Stimulated activated memory B cell treated with anti-CD40 and anti-IgM and Interleukin-4, amounts not matched to agents 10 μg/mL and 1 μg/mL and 100 μg/mL, for 72 hours (primary cell): Measurements from ENCODE around the gene USP6NL.

Experiments
- ATAC-seq: fragments of 150-1000 bp; cut with Tn5 transposase; 2 replicates; pipeline ENCODE4 v1.10.0; 2021
- H3K27ac Mint-ChIP-seq: one replicate; pipeline ENCODE4 v1.8.0; 2022; ENCODE audit warnings: mild to moderate bottlenecking, mixed read lengths
- H3K27me3 Mint-ChIP-seq: one replicate; pipeline ENCODE4 v1.8.0; 2022; ENCODE audit warnings: mixed read lengths
- H3K36me3 Mint-ChIP-seq: one replicate; pipeline ENCODE4 v1.8.0; 2022; ENCODE audit warnings: mixed read lengths
- H3K4me1 Mint-ChIP-seq: one replicate; pipeline ENCODE4 v1.8.0; 2022; ENCODE audit warnings: mixed read lengths
- H3K4me3 Mint-ChIP-seq: one replicate; pipeline ENCODE4 v1.8.0; 2022; ENCODE audit warnings: mild to moderate bottlenecking, moderate library complexity, mixed read lengths
- H3K9me3 Mint-ChIP-seq: one replicate; pipeline ENCODE4 v1.8.0; 2022; ENCODE audit warnings: mixed read lengths

The USP6NL gene

GRCh38 chr10:11605807-11606408, 5.5 kb downstream of the USP6NL start:
- Mint-ChIP-seq H3K27ac (peak overlapping the region; percentile 97), H3K4me3 (peak overlapping the region; percentile 62), H3K4me1 (peaks cover 79% of the 10 kb centered on the region), H3K27me3 (no peaks in the 10 kb centered on the region), H3K9me3 (no peaks in the 10 kb centered on the region), H3K36me3 (no peaks in the 10 kb centered on the region)
- no peak for ATAC-seq

- H3K27ac Mint-ChIP-seq, result peak overlapping the region; percentile 97
- H3K36me3 Mint-ChIP-seq, result no peaks in the 10 kb centered on the region
- H3K4me1 Mint-ChIP-seq, result peaks cover 85% of the 10 kb centered on the region
- H3K9me3 Mint-ChIP-seq, result no peaks in the 10 kb centered on the region
- H3K27me3 Mint-ChIP-seq, result no peaks in the 10 kb centered on the region
- peak overlapping the region; percentile 62 for H3K4me3 Mint-ChIP-seq
- peak; percentile 42 for ATAC-seq
Observed at GRCh38 chr10:11604865-11605650, 6.4 kb downstream of the USP6NL start.

- H3K4me1 Mint-ChIP-seq, result peaks cover 84% of the 10 kb centered on the region
- H3K4me3 Mint-ChIP-seq, result no peak overlapping the region
- ATAC-seq, result no peak
- no peaks in the 10 kb centered on the region for H3K9me3 Mint-ChIP-seq
- no peaks in the 10 kb centered on the region for H3K27me3 Mint-ChIP-seq
- H3K36me3 Mint-ChIP-seq, result no peaks in the 10 kb centered on the region
- peak overlapping the region; percentile 91 for H3K27ac Mint-ChIP-seq
Observed at GRCh38 chr10:11603741-11604140, 7.7 kb downstream of the USP6NL start.

DNA sequence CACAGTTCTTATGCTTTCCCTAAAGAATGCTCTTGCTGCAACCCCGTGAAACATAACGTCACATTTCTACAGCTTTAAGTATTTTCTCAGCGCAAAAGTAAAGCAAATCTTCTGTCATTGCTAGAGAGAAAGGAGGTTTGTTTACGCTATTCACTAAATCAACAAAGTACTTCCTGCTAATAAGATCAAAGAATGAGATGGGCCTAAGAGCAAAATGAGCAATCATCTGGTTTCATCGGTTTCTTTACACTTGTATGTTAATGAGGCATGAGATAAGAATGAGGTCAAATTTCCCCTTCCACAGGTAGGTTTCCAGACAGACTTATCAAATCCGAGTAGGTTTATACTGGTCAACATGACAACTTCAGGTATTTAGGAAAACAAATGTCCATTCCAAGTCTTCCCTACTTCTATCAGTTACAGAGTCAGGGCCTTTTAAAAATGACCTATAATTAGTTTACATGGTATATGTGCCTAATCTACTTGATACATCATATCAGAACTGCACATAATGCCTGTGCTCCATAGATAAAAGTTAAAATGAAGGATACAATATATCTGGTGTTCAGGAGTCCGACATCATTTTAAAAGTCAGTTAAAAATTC, 8.4 kb downstream of the USP6NL start:
- Mint-ChIP-seq H3K4me3 (peak overlapping the region; percentile 50), H3K9me3 (no peaks in the 10 kb centered on the region), H3K27ac (peak overlapping the region; percentile 91), H3K36me3 (no peaks in the 10 kb centered on the region), H3K27me3 (no peaks in the 10 kb centered on the region), H3K4me1 (peaks cover 84% of the 10 kb centered on the region)
- peak; percentile 77 for ATAC-seq

DNA sequence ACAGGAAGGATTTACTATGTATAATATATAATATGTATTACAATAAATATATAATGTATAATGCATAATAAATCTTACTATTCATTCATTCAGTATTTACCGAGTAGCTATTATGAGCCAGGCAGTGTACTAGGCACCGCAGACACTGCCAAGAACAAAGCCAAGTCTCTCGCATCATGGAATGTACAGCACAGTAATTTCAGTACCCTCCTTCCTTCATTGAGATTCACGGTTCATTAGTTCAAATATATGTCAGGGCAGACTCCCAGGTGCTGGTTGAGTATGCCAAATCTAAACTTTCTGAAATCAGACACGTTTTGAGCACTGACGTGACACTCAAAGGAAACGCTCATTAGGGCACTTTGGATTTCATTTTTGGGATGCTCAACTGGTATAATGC, 9.1 kb downstream of the USP6NL start:
- Mint-ChIP-seq H3K4me3 (peak overlapping the region; percentile 50), H3K27ac (peak overlapping the region; percentile 91), H3K27me3 (no peaks in the 10 kb centered on the region), H3K9me3 (no peaks in the 10 kb centered on the region), H3K36me3 (no peaks in the 10 kb centered on the region), H3K4me1 (peaks cover 88% of the 10 kb centered on the region)
- ATAC-seq, result peak; percentile 80

DNA sequence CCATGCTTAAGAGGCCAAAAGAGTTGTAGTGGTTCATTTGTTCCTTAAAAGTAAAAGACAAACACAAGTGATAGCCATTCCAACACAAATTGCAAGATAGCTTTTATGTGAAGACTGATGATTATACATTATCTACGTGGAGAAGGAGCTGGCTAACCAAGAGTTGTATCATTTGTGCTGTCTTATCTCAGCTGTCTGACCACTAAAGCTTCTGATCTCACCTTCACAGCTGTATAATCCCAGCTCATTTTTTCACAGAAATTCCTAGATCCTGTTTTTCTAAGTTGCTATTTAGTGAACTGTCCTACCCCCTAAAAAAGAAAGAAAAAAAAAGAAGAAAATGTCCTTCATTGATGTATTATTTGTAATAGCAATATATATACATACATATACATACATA, 9.8 kb downstream of the USP6NL start:
- ATAC-seq, result no peak
- Mint-ChIP-seq H3K27ac (peak overlapping the region; percentile 91), H3K27me3 (no peaks in the 10 kb centered on the region)

DNA sequence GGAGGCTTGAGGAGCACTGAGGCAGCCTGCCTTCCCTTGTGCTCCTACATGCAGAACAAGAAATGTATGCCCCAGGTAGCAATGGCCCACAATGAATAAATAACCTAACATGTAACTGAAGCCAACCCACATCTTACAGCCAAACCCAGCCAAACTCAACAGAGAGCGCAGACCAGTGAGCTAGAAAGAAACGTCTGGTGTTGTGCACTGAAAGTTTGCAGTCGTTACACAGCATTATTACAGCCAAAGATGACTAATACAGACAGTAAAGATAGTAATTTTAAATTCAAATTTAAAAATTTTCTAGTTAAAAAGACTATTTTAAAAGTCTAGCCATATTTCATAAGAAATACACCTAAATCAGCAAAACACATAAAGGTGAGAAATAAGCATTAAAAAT, 11.2 kb downstream of the USP6NL start:
- peak overlapping the region; percentile 71 for H3K4me3 Mint-ChIP-seq
- no peaks in the 10 kb centered on the region for H3K9me3 Mint-ChIP-seq
- ATAC-seq, result no peak
- peak overlapping the region; percentile 91 for H3K27ac Mint-ChIP-seq
- H3K36me3 Mint-ChIP-seq, result peaks cover 4% of the 10 kb centered on the region
- H3K27me3 Mint-ChIP-seq, result no peaks in the 10 kb centered on the region
- H3K4me1 Mint-ChIP-seq, result peaks cover 85% of the 10 kb centered on the region

More for the DNA sequence above, 9.8 kb downstream of the USP6NL start:
- H3K4me1 Mint-ChIP-seq, result peaks cover 89% of the 10 kb centered on the region
- no peaks in the 10 kb centered on the region for H3K9me3 Mint-ChIP-seq
- H3K4me3 Mint-ChIP-seq, result peak overlapping the region; percentile 46
- no peaks in the 10 kb centered on the region for H3K36me3 Mint-ChIP-seq

DNA sequence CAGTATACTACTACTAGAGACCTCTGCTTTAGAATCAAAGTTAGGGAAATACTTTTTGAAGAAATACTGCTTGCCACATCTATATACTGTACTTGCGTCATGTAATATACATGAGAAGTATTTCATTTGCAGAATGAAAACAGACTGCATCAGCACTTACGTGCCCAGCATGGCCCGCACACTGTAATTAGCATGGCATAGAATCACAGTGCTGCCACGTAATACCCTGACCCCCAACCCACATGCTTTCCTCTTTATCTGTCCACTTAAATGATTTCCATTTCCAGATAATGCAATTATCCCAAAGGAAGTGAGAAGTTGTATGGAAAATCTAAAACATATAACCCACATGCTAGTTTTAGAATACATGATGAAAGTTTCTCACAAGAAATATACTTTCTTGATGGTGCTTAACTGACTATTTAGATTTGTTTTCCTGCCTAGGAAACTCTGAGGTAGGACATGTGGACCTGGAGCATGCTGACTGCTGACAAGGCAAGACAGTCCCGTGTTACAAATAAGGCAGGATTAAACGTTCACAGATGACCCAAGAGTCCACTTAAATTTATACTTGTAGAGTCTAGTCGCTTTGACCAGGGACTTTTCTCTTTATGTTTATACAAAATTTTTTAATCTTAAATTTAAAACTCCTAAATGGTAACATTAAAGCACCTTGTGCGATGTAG, 12.6 kb downstream of the USP6NL start:
- Mint-ChIP-seq H3K9me3 (no peaks in the 10 kb centered on the region), H3K27ac (peak overlapping the region; percentile 91), H3K4me1 (peaks cover 87% of the 10 kb centered on the region), H3K36me3 (peaks cover 14% of the 10 kb centered on the region), H3K27me3 (no peaks in the 10 kb centered on the region), H3K4me3 (peak overlapping the region; percentile 21)
- no peak for ATAC-seq

GRCh38 chr10:11597470-11597869, 14.0 kb downstream of the USP6NL start:
- Mint-ChIP-seq H3K9me3 (no peaks in the 10 kb centered on the region), H3K4me3 (no peak overlapping the region), H3K27me3 (no peaks in the 10 kb centered on the region), H3K27ac (peak overlapping the region; percentile 91), H3K36me3 (peaks cover 16% of the 10 kb centered on the region), H3K4me1 (peaks cover 77% of the 10 kb centered on the region)
- no peak for ATAC-seq

DNA sequence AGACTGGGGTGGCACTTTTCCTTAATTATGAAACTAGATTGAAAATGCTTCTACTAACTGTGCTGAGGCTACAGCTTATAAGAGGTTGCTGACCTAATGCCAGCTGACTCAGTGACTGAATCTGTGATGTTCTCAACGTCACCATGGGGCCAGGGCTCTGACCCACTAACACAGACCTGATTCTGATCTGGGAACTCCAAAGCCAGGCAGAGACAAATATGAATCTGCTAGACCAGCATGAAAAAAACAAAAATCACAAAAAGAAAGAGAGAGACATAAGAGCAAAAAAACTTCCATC, 16.1 kb downstream of the USP6NL start:
- Mint-ChIP-seq H3K27me3 (no peaks in the 10 kb centered on the region), H3K36me3 (peaks cover 16% of the 10 kb centered on the region), H3K27ac (peak overlapping the region; percentile 85), H3K9me3 (no peaks in the 10 kb centered on the region), H3K4me3 (peak overlapping the region; percentile 61), H3K4me1 (peaks cover 64% of the 10 kb centered on the region)
- peak; percentile 68 for ATAC-seq

- H3K36me3 Mint-ChIP-seq, result peaks cover 16% of the 10 kb centered on the region
- H3K27me3 Mint-ChIP-seq, result no peaks in the 10 kb centered on the region
- peak; percentile 54 for ATAC-seq
- peaks cover 64% of the 10 kb centered on the region for H3K4me1 Mint-ChIP-seq
- no peaks in the 10 kb centered on the region for H3K9me3 Mint-ChIP-seq
- peak overlapping the region; percentile 85 for H3K27ac Mint-ChIP-seq
- peak overlapping the region; percentile 43 for H3K4me3 Mint-ChIP-seq
Observed at GRCh38 chr10:11594589-11595394, 16.7 kb downstream of the USP6NL start.

GRCh38 chr10:11593612-11594011, 17.8 kb downstream of the USP6NL start:
- H3K27ac Mint-ChIP-seq, result peak overlapping the region; percentile 85
- no peak overlapping the region for H3K4me3 Mint-ChIP-seq
- no peaks in the 10 kb centered on the region for H3K9me3 Mint-ChIP-seq
- H3K4me1 Mint-ChIP-seq, result peaks cover 67% of the 10 kb centered on the region
- ATAC-seq, result no peak
- peaks cover 16% of the 10 kb centered on the region for H3K36me3 Mint-ChIP-seq
- no peaks in the 10 kb centered on the region for H3K27me3 Mint-ChIP-seq

GRCh38 chr10:11589738-11590137, 21.7 kb downstream of the USP6NL start:
- Mint-ChIP-seq H3K36me3 (peaks cover 22% of the 10 kb centered on the region), H3K4me3 (no peak overlapping the region), H3K9me3 (no peaks in the 10 kb centered on the region), H3K27me3 (no peaks in the 10 kb centered on the region), H3K4me1 (peaks cover 62% of the 10 kb centered on the region), H3K27ac (peak overlapping the region; percentile 44)
- no peak for ATAC-seq

DNA sequence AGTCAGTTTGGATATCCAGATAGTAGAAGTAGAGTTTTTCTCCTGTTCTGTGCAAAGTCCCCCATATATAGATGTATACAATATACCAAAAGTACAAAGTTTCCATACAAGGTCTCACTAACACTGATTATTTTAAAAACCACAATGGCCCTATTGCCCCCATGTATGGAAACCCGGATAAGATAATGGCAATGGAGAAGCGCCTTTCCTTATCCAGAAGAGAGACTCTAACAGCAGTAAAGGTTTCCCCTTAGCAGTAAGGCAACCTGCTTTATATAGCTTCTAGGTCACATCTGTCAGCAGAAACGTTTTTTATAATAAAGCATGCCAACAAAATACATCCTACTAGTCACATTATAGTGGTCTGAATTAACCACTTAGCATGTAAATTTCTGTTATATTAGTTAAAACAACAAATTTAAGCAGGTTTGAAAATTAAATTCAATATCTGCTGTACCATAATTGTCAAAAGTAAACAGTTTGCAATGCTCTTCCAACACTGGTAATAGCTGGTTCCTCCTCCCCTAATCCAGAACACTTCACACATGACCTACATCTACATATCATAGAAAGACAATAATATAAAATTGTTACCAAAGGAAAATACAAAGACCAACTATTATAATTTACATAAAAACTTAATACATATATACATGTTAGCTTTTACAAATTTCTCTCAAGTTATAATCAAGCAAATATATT, 22.4 kb downstream of the USP6NL start:
- Mint-ChIP-seq H3K27ac (peak overlapping the region; percentile 44), H3K4me3 (no peak overlapping the region), H3K36me3 (peaks cover 22% of the 10 kb centered on the region)

More for the DNA sequence above, 22.4 kb downstream of the USP6NL start:
- no peaks in the 10 kb centered on the region for H3K27me3 Mint-ChIP-seq
- peaks cover 62% of the 10 kb centered on the region for H3K4me1 Mint-ChIP-seq
- no peaks in the 10 kb centered on the region for H3K9me3 Mint-ChIP-seq
- no peak for ATAC-seq
